ENCODE results near the gene XPO1.

GRCh38 chr2:61499060-61499459 is 39.1 kb downstream of the XPO1 start:
- TF ChIP-seq CTCF (conservative IDR thresholded peaks at IDR 0.05 in 1 of 2, IDR thresholded peaks at IDR 0.05 in 1 of 2; ENCODE audit: low read depth in 1 of 2, low read length in 2 of 2) (no peak), EZH2 (IDR thresholded peaks at IDR 0.05; ENCODE audit: low read length, missing control alignments) (no peak)

All from fibroblast of lung (primary cell).